Measurements from ENCODE around the gene POC1A. TPM values are rescaled to one million over a fixed set of nuclear protein-coding genes. Genes with fewer than 3 reads are reported as not detected.

POC1A gene
- total and polyA plus RNA-seq, 2 experiments from 2014 or later: 19.1 to 26.7 TPM

GRCh38 chr3:52124766-52125165, 29.5 kb downstream of the POC1A start:
- Mint-ChIP-seq H3K9me3 (no peaks in the 10 kb centered on the region), H3K27ac (no peak overlapping the region)

GRCh38 chr3:52124126-52124525, 30.1 kb downstream of the POC1A start:
- Histone ChIP-seq H3K79me2 (replicated peaks; ENCODE audit: insufficient read depth) (no peaks in the 10 kb centered on the region), H3F3A (replicated peaks; ENCODE audit: low read depth) (no peaks in the 10 kb centered on the region), H3K36me3 (ENCODE audit: insufficient read depth) (peaks cover 16% of the 10 kb centered on the region), H3K4me2 (no peak overlapping the region), H4K20me1 (replicated peaks; ENCODE audit: insufficient read depth) (no peaks in the 10 kb centered on the region), H3K9me2 (ENCODE audit: insufficient read depth) (no peaks in the 10 kb centered on the region), H3K27me3 (ENCODE audit: insufficient read depth) (no peaks in the 10 kb centered on the region), H2AFZ (no peak overlapping the region), H3K27ac (ENCODE audit: low read depth) (no peak overlapping the region), H3K4me3 (no peak overlapping the region), H3K4me1 (ENCODE audit: insufficient read depth) (no peaks in the 10 kb centered on the region)
- H3K27me3 Mint-ChIP-seq (ENCODE audit: insufficient read depth, low read depth, poor library complexity): peaks cover 3% of the 10 kb centered on the region
- no peak for DNase-seq (ENCODE audit: low spot score)
- no peaks in the 10 kb centered on the region for H3K9me3 Mint-ChIP-seq
- H3K27ac Mint-ChIP-seq: no peak overlapping the region
- 0 out of 3 replicates have a peak, but pooled peaks cover 2% of the 10 kb centered on the region for H3K4me1 Mint-ChIP-seq
- TF ChIP-seq REST (IDR thresholded peaks at IDR 0.05; ENCODE audit: unreplicated experiment): no peak
- no peak for TF ChIP-seq POLR2AphosphoS5 (IDR thresholded peaks at IDR 0.05; ENCODE audit: low read depth)
- TF ChIP-seq EZH2phosphoT487 (IDR thresholded peaks at IDR 0.05; ENCODE audit: unreplicated experiment): no peak
- TF ChIP-seq ETS1 (IDR thresholded peaks at IDR 0.05): no peak
- TF ChIP-seq ZNF114 (CRISPR knock-in tag; IDR thresholded peaks at IDR 0.05): no peak
- TF ChIP-seq NANOG (IDR thresholded peaks at IDR 0.05; ENCODE audit: borderline replicate concordance): no peak
- TF ChIP-seq ZNF331 (CRISPR knock-in tag; IDR thresholded peaks at IDR 0.05; ENCODE audit: low read depth): no peak
- H3K36me3 Mint-ChIP-seq (ENCODE audit: low read depth): peaks cover 66% of the 10 kb centered on the region
- H3K4me3 Mint-ChIP-seq: no peak overlapping the region
- no peak for ATAC-seq

More at GRCh38 chr3:52124766-52125165, 29.5 kb downstream of the POC1A start:
- Histone ChIP-seq H4K20me1 (replicated peaks; ENCODE audit: insufficient read depth) (no peaks in the 10 kb centered on the region), H3K27ac (ENCODE audit: low read depth) (no peak overlapping the region), H3K4me1 (ENCODE audit: insufficient read depth) (no peaks in the 10 kb centered on the region), H3K27me3 (ENCODE audit: insufficient read depth) (no peaks in the 10 kb centered on the region), H3K36me3 (ENCODE audit: insufficient read depth) (peaks cover 13% of the 10 kb centered on the region), H3F3A (replicated peaks; ENCODE audit: low read depth) (no peaks in the 10 kb centered on the region), H3K79me2 (replicated peaks; ENCODE audit: insufficient read depth) (no peaks in the 10 kb centered on the region), H2AFZ (no peak overlapping the region), H3K4me2 (no peak overlapping the region), H3K4me3 (no peak overlapping the region), H3K9me2 (ENCODE audit: insufficient read depth) (no peaks in the 10 kb centered on the region)
- DNase-seq (ENCODE audit: low spot score) (no peak), ATAC-seq (no peak)
- Mint-ChIP-seq H3K4me3 (no peak overlapping the region), H3K27me3 (ENCODE audit: insufficient read depth, low read depth, poor library complexity) (peaks cover 2% of the 10 kb centered on the region), H3K36me3 (ENCODE audit: low read depth) (peaks cover 60% of the 10 kb centered on the region), H3K4me1 (0 out of 3 replicates have a peak, but pooled peaks cover 2% of the 10 kb centered on the region)
- TF ChIP-seq POLR2AphosphoS5 (IDR thresholded peaks at IDR 0.05; ENCODE audit: low read depth): no peak
- TF ChIP-seq ZNF331 (CRISPR knock-in tag; IDR thresholded peaks at IDR 0.05; ENCODE audit: low read depth): no peak
- no peak for TF ChIP-seq REST (IDR thresholded peaks at IDR 0.05; ENCODE audit: unreplicated experiment)
- TF ChIP-seq EZH2phosphoT487 (IDR thresholded peaks at IDR 0.05; ENCODE audit: unreplicated experiment): no peak
- TF ChIP-seq NANOG (IDR thresholded peaks at IDR 0.05; ENCODE audit: borderline replicate concordance): no peak
- TF ChIP-seq EZH2 (IDR thresholded peaks at IDR 0.05; ENCODE audit: low read depth, unreplicated experiment): no peak

All from GM23338 (cell line).